Measurements from ENCODE around the gene ENOX1.

ENOX1 gene

GRCh38 chr13:43657485-43657884 is 129.3 kb downstream of the ENOX1 start:
- DNase-seq (ENCODE audit: low read depth): no peak
- no peak for TF ChIP-seq CTCF (IDR thresholded peaks at IDR 0.05; ENCODE audit: low read length, missing control alignments)
- H3K4me3 ChIP-seq (replicated peaks; ENCODE audit: low read depth, low read length): no peak overlapping the region

GRCh38 chr13:43653980-43654379 is 132.8 kb downstream of the ENOX1 start:
- no peak for TF ChIP-seq CTCF (IDR thresholded peaks at IDR 0.05; ENCODE audit: low read length, missing control alignments)
- no peak overlapping the region for H3K4me3 ChIP-seq (replicated peaks; ENCODE audit: low read depth, low read length)
- no peak for DNase-seq (ENCODE audit: low read depth)

GRCh38 chr13:43653395-43653794 is 133.4 kb downstream of the ENOX1 start:
- no peak for DNase-seq (ENCODE audit: low read depth)
- H3K4me3 ChIP-seq (replicated peaks; ENCODE audit: low read depth, low read length): no peak overlapping the region
- TF ChIP-seq CTCF (IDR thresholded peaks at IDR 0.05; ENCODE audit: low read length, missing control alignments): no peak

GRCh38 chr13:43652760-43653159 is 134.0 kb downstream of the ENOX1 start:
- DNase-seq (ENCODE audit: low read depth): no peak
- H3K4me3 ChIP-seq (replicated peaks; ENCODE audit: low read depth, low read length): no peak overlapping the region
- TF ChIP-seq CTCF (IDR thresholded peaks at IDR 0.05; ENCODE audit: low read length, missing control alignments): no peak

GRCh38 chr13:43650882-43651281 is 135.9 kb downstream of the ENOX1 start:
- H3K4me3 ChIP-seq (replicated peaks; ENCODE audit: low read depth, low read length): no peak overlapping the region
- no peak for TF ChIP-seq CTCF (IDR thresholded peaks at IDR 0.05; ENCODE audit: low read length, missing control alignments)
- no peak for DNase-seq (ENCODE audit: low read depth)

GRCh38 chr13:43648733-43649132 is 138.0 kb downstream of the ENOX1 start:
- no peak for TF ChIP-seq CTCF (IDR thresholded peaks at IDR 0.05; ENCODE audit: low read length, missing control alignments)
- DNase-seq (ENCODE audit: low read depth): peak; percentile 3
- no peak overlapping the region for H3K4me3 ChIP-seq (replicated peaks; ENCODE audit: low read depth, low read length)

GRCh38 chr13:43647471-43647870 is 139.3 kb downstream of the ENOX1 start:
- no peak overlapping the region for H3K4me3 ChIP-seq (replicated peaks; ENCODE audit: low read depth, low read length)
- TF ChIP-seq CTCF (IDR thresholded peaks at IDR 0.05; ENCODE audit: low read length, missing control alignments): no peak
- no peak for DNase-seq (ENCODE audit: low read depth)
